Epithelial cell of prostate (primary cell): ENCODE measurements around the gene KPNA6.

Experiments used
- DNase-seq: peaks from one replicate; pipeline ENCODE4 v3.0.0-alpha.2; 2011; ENCODE audit warnings: low read depth, low spot score
- H3K27ac ChIP-seq: fragments of 450-650 bp; 2 replicates; pipeline ENCODE4 v1.5.1; 2017; ENCODE audit warnings: mild to moderate bottlenecking

The KPNA6 gene

GRCh38 chr1:32205401-32206370 lies 97.8 kb downstream of the KPNA6 start, which contains the start of gene IQCC:
Gene IQCC (plus strand): TSS chr1:32205671. CDS start chr1:32205682, 11 bp downstream.
- DNase-seq, result no peak
- H3K27ac ChIP-seq, result no peak within 1 kb of the TSS

GRCh38 chr1:32208469-32208868 lies 100.6 kb downstream of the KPNA6 start:
- DNase-seq, result no peak
- H3K27ac ChIP-seq, result no peak overlapping the region

- no peak for DNase-seq
- no peak within 1 kb of the TSS for H3K27ac ChIP-seq
Measured at GRCh38 chr1:32208891-32209328, 101.1 kb downstream of the KPNA6 start, which contains the start of gene DCDC2B. Gene DCDC2B (plus strand): TSS chr1:32209089. CDS start chr1:32209094, 5 bp downstream.

GRCh38 chr1:32215629-32216480 lies 108.0 kb downstream of the KPNA6 start:
- DNase-seq, result peak; percentile 29
- peak overlapping the region; percentile 93 for H3K27ac ChIP-seq

GRCh38 chr1:32216566-32216965 lies 108.7 kb downstream of the KPNA6 start:
- no peak for DNase-seq
- H3K27ac ChIP-seq, result peak overlapping the region; percentile 93

- no peak for DNase-seq
- no peak overlapping the region for H3K27ac ChIP-seq
Measured at GRCh38 chr1:32219022-32219421, 111.2 kb downstream of the KPNA6 start.

GRCh38 chr1:32220746-32221580 lies 113.1 kb downstream of the KPNA6 start:
- no peak for DNase-seq
- H3K27ac ChIP-seq, result peak overlapping the region; percentile 72

GRCh38 chr1:32221581-32221979 lies 113.7 kb downstream of the KPNA6 start:
- no peak for DNase-seq
- H3K27ac ChIP-seq, result peak overlapping the region; percentile 72

- DNase-seq, result peak; percentile 54
Measured at GRCh38 chr1:32221980-32222755, 114.3 kb downstream of the KPNA6 start, which contains the start of the genes EIF3I and TMEM234. Gene EIF3I (plus strand): TSS chr1:32222407. CDS start chr1:32222442, 35 bp downstream. Gene TMEM234 (minus strand): TSS chr1:32222353. CDS start chr1:32222322, 31 bp downstream.

GRCh38 chr1:32223683-32224082 lies 115.8 kb downstream of the KPNA6 start:
- no peak for DNase-seq
- H3K27ac ChIP-seq, result peak overlapping the region; percentile 72

More at GRCh38 chr1:32221980-32222755, 114.3 kb downstream of the KPNA6 start, which contains the start of the genes EIF3I and TMEM234:
- peak within 1 kb of the TSS; percentile 72 for H3K27ac ChIP-seq

- H3K27ac ChIP-seq, result no peak overlapping the region
- DNase-seq, result no peak
Measured at GRCh38 chr1:32224285-32224684, 116.4 kb downstream of the KPNA6 start.
